A172 (cell line): ENCODE data around the gene CAMSAP2. TPM values are rescaled to one million over a fixed set of nuclear protein-coding genes. Genes with fewer than 3 reads are reported as not detected.
A peak's percentile ranks its signal among the peaks of the same experiment; 100 is the strongest.

Source experiments
- DNase-seq: peaks from one replicate; pipeline ENCODE4 v3.0.0-alpha.2; 2015; ENCODE audit warnings: low spot score
- total RNA-seq: library from RNA; depleted of rRNA; stranded (reverse); fragments of >200 nt; shearing (Covaris generic); gene quantifications from 2 replicates; pipeline ENCODE4 v1.2.3, GENCODE V29; 2014

Gene CAMSAP2
- total RNA-seq, 1 experiment from 2014 or later: 67.7 TPM

DNA sequence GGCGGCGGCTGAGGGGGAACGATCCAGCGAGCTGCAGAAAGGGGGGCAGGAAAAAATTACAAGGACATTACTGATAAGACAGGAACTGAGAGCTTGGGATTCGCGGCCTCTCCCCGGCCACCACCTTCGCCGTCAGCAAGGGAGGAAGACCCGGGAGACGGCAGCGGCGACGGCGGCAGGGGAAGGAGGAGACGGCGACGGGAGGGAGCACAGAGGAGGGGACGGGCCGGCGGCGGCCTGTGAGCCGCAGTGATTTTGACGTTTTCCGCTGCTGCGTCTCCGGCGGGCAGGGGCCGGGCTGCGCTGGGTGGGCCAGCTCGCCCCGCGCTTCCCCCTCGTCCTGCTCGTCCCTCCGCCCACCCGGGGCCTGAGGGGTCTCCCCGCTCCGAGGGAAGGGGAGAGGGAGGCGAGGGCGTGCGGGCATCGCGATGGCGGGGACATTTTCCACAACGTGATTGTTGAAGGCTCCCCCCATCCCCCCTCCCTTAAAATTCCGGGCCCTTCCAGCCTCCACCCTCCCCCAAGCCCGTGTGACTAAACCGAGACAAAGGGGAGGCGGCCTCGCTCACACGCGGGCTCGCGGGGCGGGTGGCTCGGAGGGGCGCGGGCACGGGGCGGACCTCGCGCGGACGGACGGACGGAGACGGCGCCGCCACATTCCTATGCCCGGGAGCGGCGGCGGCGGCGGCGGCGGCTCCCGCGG lies 407 bp downstream of the CAMSAP2 start:
- DNase-seq: peak; percentile 79

DNA sequence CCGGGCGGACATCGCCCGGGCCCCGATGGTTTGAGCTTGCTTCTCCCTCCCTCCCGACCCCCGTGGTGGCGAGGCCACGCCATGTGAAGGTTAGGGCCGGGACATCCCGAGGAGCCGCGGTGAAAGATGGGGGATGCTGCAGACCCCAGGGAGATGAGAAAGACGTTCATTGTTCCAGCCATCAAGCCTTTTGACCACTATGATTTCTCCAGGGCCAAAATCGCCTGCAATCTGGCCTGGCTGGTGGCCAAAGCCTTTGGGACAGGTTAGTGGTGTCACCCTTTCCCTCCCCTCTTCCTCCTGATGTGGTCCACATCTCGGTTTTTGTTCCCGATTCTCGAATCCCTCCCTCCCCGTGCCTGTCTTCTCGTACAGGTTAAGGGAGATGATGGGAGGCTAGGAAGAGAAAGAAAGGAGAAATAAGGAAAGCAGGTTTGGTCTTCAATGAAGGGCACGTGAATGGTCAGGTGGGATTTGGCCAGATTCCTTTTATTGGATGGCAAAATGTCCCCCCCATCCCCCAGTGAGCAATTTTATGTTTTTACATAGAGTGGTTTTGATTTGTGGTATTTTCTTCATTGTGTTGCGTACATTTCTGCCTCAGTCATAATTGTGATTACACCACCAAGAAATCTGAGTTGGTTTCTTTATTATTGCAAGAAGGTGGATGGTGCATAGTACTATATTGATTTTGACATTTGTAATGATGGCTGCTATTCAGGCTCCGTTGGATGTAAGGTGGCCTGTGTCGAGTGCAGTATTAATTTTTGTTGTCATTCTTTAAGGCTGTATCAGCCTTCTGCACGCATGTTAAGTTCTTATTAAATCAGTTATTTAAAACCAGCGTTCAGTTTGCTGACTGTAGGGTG lies 1.2 kb downstream of the CAMSAP2 start:
- DNase-seq: peak; percentile 35

DNA sequence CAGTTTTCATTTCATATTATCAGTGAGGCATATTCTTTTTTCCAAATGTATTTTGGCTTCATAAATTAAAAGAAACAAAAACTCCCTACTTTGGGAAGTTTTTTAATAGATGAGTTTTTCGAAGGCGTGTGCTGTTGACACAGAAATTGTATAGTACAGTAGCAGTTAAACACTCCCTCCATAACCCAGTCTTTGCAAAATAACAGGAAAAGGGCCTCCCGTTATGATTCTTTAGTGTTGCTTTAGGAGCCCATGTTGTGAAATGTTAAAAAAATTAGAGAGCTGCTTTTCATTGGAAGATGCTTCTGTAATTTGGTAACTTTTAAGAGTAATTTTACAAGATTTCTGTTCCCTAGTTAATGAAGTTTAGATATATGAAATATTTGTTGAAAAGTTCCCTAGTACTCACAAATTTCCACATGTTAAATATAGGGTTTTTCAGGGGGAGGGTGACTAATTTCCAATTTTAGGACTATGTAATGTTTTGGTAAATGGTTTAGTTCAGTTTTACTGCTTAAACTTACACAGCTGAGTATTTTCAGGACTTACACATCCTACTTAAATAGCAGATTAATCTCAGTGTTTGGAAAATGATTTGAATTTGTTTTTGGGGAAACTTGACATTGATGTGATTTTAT lies 2.0 kb downstream of the CAMSAP2 start:
- DNase-seq: no peak

DNA sequence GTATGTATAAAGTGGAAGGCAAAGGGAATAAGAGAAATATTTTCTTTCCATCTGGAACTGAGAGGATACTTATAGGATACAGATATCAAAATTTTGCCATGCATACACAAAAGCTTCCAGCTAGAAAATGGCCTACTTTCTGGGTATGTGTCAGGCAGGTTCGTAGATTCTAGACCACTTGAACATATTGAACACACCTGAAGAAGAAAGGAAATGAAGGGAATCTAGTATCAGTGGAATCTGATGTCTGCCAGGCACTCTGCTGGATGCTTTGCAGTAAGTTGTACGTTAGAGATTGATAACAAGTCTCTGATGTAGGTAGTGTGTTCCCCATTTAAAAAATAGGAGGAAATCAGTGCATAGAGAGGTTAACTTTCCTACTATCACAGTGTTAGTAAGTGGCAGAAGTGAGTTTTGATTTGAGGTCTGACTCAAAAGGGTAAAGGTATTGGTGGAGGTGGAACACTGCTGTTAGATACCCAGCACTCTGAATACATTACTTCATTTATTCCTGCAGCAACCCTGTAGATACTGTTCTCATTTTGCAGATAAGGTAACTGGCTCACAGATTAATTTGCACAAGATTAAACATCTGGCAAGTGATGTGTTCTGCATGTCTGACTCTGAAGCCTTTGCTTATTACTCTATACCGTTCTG lies 3.0 kb downstream of the CAMSAP2 start:
- no peak for DNase-seq

DNA sequence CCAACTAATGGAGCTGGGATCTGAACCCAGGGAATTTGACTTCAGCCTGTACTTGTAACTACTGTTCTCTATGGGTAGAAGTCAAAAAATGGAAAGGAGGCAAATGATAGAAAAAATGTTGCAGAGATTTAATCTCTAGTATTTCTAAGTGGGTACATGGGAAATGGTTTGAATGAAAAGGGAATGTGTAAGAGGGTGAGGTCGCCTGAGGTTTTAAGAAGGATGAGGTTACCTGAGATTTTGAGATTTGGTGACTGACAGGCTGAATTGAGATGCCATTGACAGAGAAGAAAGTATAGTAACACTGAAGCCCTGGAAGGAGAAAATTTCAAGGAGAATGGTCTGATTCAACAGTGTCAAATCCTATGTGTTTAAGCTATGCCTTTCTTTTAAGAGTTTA lies 5.5 kb downstream of the CAMSAP2 start:
- DNase-seq: no peak

DNA sequence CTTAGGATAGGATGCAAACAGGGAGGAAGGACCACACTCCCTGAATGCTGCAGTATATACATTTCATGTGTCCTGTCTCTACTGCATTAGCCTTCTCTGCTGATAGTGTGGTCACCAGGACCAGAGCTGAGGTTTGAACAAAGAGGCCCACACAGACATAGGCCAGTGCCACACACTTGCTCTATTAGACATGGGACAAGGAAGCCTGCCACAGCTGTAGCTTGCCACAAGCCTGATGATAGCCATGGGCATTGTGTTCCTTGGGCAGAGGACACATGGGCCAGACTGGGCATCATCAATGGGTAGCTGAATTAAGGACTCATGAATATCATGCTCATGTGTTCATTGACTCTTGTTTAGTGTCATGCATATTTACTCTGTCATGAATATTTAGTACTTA lies 10.4 kb downstream of the CAMSAP2 start:
- no peak for DNase-seq

DNA sequence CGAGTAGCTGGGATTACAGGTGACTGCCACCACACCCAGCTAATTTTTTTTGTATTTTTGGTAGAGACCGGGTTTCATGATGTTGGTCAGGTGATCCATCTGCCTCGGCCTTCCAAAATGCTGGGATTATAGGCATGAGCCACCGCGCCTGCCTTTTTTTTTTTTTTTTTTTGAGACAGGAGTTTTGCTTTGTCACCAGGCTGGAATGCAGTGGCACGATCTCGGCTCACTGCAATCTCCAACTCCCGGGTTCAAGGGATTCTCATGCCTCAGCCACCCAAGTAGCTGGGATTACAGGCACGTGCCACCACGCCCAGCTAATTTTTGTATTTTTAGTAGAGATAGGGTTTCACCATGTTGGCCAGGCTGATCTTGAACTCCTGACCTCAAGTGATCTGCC lies 12.1 kb downstream of the CAMSAP2 start:
- DNase-seq: peak; percentile 27

DNA sequence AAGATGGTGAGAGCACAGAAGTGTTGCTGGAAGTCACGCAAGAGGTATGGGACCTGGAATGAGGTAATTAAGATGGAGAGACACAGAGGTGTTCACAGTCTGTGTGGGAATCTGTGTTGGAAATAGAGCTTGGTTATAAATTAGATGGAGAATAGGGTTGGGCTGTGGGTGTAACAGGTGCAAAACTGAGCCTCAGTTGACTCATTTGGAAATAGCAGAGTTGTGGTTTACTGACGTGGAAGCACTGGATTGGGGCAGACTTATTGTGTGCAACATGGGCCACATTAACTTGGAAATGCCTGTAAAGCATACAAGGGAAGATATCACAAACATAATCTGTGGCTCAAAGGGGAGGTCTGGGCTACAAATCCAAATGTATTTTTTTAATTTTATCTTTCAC lies 13.0 kb downstream of the CAMSAP2 start:
- no peak for DNase-seq

DNA sequence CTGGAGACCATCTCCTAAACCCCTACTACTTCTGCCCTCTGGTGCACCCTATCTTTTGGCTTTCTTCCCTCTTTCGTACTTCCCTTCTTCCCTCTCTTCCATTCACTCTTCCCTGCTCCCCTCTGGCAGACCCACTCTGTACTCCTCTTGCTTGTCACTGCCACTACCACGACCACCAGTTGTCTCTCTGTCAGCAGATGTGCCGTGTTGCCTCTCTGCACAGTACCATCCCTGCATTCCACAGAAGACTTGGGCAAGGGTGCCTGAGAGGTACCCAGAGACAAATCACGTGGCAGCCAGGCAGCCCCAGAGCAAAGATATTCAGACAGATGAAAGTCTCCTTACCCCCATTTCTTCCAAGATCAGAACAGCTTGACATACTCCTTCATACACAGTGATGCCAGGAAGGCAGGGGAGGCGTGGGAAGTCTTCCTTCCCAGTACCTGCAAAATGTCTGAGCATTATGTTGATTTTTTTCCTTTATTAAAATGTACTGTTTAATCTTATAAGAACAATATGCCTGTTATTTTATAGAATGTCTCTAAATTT lies 15.0 kb downstream of the CAMSAP2 start:
- no peak for DNase-seq

DNA sequence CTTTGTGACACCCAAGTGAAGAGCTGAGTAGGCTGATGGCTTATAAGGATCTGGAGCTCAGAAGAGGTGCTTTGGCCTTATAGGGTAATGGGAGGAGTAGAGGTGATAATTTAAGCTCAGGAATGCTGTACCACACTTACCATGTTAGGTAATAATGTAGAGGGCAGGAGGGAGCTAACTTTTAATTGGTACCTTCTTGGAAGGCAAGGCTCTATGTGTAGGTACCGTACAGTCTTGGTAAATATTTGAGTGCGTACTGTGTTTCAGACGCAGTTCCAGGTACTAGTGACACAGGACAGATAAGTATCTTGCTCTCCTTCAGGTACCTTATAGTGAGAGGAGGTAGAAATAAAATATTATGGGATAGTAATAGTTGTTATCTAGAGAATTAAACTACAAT lies 16.8 kb downstream of the CAMSAP2 start:
- no peak for DNase-seq

DNA sequence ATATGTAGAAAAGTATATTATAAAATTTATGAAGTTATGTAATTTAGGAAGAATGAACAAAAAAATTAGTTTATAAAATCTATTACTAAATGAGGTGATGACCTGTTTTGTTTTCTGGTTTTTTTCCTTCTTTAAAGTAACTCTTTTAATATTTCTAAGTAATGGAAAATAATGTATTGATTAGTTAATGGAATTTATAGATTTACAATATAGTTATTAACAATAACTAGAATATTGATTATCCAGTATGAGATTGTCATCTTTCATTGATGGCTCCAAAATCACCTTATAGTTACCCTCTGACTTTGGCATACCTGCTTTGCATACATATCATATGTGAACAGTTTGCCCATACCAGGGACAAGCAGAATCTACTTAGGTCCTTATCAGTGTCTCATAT lies 23.4 kb downstream of the CAMSAP2 start:
- no peak for DNase-seq

DNA sequence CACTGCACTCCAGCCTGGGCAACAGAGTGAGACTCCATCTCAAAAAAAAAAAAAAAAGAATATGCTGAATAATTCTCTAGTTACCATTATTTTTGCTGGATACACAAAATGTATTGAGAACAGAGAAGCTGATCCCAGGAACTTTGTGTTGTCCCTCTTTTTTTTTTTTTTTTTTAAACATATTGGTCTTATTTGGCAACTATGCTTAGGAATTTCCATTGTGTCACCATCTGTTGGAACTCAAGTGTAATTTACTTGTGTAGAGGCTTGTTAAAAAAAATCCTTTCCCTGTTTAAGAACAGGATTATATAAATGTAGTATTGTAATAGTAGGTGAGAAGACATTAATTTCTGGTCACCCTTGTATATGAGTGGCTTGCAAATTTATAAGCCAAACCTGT lies 28.6 kb downstream of the CAMSAP2 start:
- DNase-seq: no peak

DNA sequence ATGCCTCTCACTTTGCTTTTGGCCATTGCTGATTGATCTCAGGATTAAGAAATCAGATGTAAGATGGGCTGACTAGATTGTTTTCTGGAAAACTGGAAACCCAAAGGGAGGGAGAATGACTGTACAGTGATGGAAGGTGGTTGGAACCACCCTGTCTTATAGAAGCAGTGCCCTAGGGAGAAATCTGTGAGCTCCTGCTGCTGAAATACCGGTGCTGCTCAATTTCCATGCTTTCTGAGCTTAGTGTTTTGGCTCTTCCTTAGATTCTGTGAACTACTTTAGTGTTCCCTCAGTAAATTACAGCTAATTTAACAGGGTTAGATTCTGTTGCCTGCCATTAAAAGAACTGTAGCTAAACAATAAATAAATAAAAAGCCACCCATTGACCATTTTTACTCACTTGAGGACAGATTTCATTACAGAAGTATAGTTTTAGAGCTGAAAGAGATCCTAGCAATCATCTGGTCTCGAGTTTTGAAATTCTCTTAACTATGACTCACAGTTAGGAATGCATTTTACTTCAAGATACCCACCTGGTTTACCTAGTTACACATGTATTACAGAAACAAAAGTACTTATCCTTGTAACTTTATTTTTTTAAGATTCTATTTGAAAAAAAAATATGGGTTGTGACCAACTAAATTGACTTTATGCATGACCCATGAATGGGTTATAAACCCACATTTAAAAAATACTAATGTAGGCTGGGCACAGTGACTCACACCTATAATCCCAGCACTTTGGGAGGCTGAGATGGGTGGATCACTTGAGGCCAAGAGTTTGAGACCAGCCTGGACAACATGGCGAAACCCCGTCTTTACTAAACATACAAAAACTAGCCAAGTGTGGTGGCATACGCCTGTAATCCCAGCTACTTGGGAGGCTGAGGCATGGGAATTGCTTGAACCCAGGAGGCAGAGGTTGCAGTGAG lies 33.2 kb downstream of the CAMSAP2 start:
- DNase-seq: peak; percentile 37

DNA sequence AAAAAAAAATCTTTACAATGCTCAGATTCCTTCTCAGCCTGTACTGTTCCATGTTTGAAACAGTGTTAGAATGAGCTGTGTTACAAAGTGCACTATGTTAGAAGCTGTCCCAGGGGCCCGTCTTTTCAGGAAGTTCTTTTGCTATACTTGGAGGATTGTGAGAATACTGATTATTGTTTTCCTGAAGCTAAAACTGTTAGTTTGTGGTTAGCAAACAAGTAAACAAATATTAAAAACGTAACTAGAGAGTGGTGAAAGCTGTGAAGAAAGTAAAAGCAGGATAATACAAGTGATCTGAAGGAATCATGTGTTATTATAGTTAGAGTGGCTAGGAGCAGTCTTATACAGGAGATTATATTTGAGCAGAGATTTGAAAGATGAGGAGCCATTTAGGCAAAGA lies 35.6 kb downstream of the CAMSAP2 start:
- no peak for DNase-seq

DNA sequence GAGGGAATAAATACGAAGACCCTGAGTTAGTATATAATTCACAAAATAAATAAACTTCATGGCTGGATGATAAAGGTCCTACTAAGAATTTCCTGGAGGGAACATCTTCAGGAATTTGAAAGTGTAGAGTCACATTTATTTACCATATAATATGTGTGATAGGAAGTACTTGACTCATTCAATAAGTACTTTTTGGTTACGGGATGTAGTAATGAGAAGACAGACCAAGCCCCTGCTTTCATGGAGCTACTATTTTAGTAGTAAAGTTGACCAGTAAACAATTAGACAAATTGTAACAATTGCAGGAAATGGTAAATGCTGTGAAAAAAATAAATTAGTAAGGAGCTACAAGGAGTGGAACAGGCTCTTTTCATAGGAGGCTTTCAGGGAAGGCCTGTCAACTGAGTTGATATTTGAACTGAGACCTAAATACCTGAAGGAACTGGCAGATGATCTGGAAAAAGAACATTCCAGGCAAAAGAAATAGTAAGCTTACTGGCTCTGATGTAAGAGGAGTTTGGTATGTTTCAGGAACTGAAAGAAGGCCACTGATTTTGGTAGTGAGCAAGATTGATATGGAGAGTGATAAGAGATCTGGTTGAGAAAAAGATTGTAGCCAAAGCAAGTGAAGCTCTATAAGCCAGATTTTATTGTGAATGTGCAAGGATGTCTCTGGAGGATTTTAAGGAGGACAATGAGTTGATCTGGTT lies 36.2 kb downstream of the CAMSAP2 start:
- no peak for DNase-seq

DNA sequence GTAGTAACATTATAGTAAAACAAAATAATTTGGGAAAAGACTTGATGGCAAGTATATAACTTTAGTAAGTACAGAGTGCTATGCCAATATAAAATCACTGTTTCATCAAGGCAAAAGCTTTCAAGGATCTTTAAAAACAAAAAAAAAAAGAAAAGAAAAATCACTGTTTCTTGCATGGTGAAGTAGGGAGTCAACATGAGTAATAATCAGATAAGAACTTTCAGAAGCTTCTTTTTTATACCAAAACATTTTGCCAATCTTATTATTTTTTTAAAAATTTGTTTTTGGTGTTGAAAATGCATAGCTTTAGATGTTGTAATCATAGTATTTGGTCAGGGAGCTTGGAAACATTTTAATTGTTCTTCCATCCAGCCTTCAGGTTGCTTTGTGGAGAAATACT lies 37.2 kb downstream of the CAMSAP2 start:
- DNase-seq: no peak

DNA sequence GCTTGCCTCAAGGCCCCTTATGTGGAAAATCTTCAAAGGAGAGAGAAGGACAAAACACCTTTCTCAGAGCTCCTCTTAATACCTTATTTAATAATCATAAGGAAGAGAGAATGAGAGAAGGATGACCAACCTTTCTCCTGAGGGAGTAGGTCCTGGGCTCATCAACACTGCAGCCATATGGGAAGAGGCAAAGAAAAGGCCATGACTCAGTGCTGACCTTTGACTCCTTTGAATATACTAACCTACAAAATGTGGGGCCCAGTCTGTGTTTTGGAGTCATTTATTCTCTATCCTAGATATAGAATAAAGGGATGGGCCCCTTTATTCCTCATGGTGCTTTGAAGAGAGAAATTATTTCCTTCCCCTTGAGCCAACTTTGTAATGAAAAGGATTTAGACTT lies 38.3 kb downstream of the CAMSAP2 start:
- DNase-seq: no peak

DNA sequence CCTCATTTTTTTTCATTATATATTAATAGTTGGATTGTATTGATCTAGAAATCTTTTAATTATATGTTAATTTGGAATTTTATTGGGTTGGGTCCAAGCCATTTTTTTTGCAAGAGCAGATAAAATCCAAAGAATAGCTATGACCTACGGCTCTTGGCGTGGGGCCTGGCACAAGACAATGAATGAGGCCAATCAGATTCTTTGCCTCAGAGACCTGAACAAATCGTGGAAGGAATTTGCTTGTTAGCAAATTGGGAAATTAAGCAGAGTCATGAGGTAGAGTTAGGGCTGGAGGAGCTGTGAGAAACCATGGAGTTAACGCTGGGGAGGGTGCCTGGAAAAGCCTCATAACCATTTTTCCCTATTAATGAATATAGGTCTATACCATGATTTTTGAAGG lies 40.1 kb downstream of the CAMSAP2 start:
- DNase-seq: no peak

DNA sequence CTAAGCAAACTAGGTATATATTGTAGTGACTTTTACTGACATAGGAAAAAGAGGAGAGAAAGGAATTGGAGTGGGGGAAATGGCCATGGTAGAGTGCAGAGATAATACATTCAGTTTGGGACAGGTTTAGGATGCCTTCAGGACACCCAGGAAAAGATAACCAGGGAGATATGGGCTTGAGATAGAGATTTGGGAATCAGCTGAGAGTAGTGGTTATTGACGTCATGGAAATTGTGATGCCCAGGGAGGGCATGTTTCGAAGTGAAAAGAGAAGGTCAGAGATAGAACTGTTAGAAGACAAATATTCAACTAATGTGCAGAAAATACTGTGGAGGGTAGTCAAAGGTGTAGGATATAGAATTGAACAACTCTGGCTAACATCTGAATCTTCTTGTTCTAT lies 40.6 kb downstream of the CAMSAP2 start:
- no peak for DNase-seq
